ENCODE data around the gene SLC38A3. TPM values are rescaled to one million over a fixed set of nuclear protein-coding genes. Genes with fewer than 3 reads are reported as not detected.

Gene SLC38A3
- total RNA-seq, 2 experiments from 2014 or later, result not detected

- Mint-ChIP-seq H3K4me1 (ENCODE audit: low read depth) (peaks cover 2% of the 10 kb centered on the region), H3K27me3 (no peaks in the 10 kb centered on the region), H3K9me3 (no peaks in the 10 kb centered on the region), H3K27ac (no peak overlapping the region), H3K4me3 (no peak overlapping the region), H3K36me3 (no peaks in the 10 kb centered on the region)
- no peak for DNase-seq
- intact Hi-C loops (cut with micrococcal nuclease), result no loop called here
- CTCF ChIA-PET, result interaction anchor here (0.9 to 1.1 kb wide), 2 partner anchors 20 to 101 kb away, joined by 3 read pairs; no protein-coding TSS in a partner anchor
- POLR2A ChIA-PET, result no interaction called here
Measured at GRCh38 chr3:50171540-50172301, 33.4 kb upstream of the SLC38A3 start.

GRCh38 chr3:50172626-50173220 is 32.3 kb upstream of the SLC38A3 start:
- H3K36me3 Mint-ChIP-seq, result no peaks in the 10 kb centered on the region
- POLR2A ChIA-PET, result interaction anchor here (1.0 kb wide), 1 partner anchor 53 kb away, joined by 3 read pairs; no protein-coding TSS in a partner anchor
- intact Hi-C loops (cut with micrococcal nuclease), result no loop called here
- H3K27me3 Mint-ChIP-seq, result no peaks in the 10 kb centered on the region
- no peaks in the 10 kb centered on the region for H3K9me3 Mint-ChIP-seq
- H3K4me3 Mint-ChIP-seq, result no peak overlapping the region
- no peak overlapping the region for H3K27ac Mint-ChIP-seq
- DNase-seq, result no peak
- peaks cover 2% of the 10 kb centered on the region for H3K4me1 Mint-ChIP-seq (ENCODE audit: low read depth)
- CTCF ChIA-PET, result interaction anchor here (0.9 kb wide), 2 partner anchors 100 to 257 kb away, joined by 3 read pairs; no protein-coding TSS in a partner anchor

GRCh38 chr3:50173685-50174516 is 31.2 kb upstream of the SLC38A3 start:
- DNase-seq, result no peak
- Mint-ChIP-seq H3K36me3 (no peaks in the 10 kb centered on the region), H3K27ac (no peak overlapping the region), H3K4me1 (ENCODE audit: low read depth) (peaks cover 2% of the 10 kb centered on the region), H3K9me3 (no peaks in the 10 kb centered on the region), H3K4me3 (no peak overlapping the region), H3K27me3 (no peaks in the 10 kb centered on the region)
- intact Hi-C loops (cut with micrococcal nuclease), result no loop called here
- POLR2A ChIA-PET, result interaction anchor here (1.0 kb wide), 1 partner anchor 54 kb away, joined by 3 read pairs; no protein-coding TSS in a partner anchor
- CTCF ChIA-PET, result interaction anchor here (0.9 kb wide), 1 partner anchor 258 kb away, joined by 3 read pairs; no protein-coding TSS in a partner anchor

GRCh38 chr3:50174517-50174895 is 30.6 kb upstream of the SLC38A3 start:
- Mint-ChIP-seq H3K27ac (no peak overlapping the region), H3K36me3 (no peaks in the 10 kb centered on the region), H3K27me3 (no peaks in the 10 kb centered on the region), H3K4me3 (no peak overlapping the region), H3K4me1 (ENCODE audit: low read depth) (peaks cover 2% of the 10 kb centered on the region), H3K9me3 (no peaks in the 10 kb centered on the region)
- intact Hi-C loops (cut with micrococcal nuclease), result no loop called here
- ChIA-PET POLR2A (no interaction called here), CTCF (no interaction called here)
- no peak for DNase-seq

GRCh38 chr3:50174947-50175524 is 30.0 kb upstream of the SLC38A3 start:
- peaks cover 2% of the 10 kb centered on the region for H3K4me1 Mint-ChIP-seq (ENCODE audit: low read depth)
- H3K27me3 Mint-ChIP-seq, result no peaks in the 10 kb centered on the region
- DNase-seq, result no peak
- H3K9me3 Mint-ChIP-seq, result no peaks in the 10 kb centered on the region
- intact Hi-C loops (cut with micrococcal nuclease), result no loop called here
- no peak overlapping the region for H3K4me3 Mint-ChIP-seq
- H3K36me3 Mint-ChIP-seq, result no peaks in the 10 kb centered on the region
- ChIA-PET CTCF (no interaction called here), POLR2A (no interaction called here)
- no peak overlapping the region for H3K27ac Mint-ChIP-seq

- H3K9me3 Mint-ChIP-seq, result no peaks in the 10 kb centered on the region
- CTCF ChIA-PET, result no interaction called here
- no peak overlapping the region for H3K4me3 Mint-ChIP-seq
- H3K36me3 Mint-ChIP-seq, result no peaks in the 10 kb centered on the region
- POLR2A ChIA-PET, result no interaction called here
- intact Hi-C loops (cut with micrococcal nuclease), result no loop called here
- H3K27me3 Mint-ChIP-seq, result no peaks in the 10 kb centered on the region
- peaks cover 2% of the 10 kb centered on the region for H3K4me1 Mint-ChIP-seq (ENCODE audit: low read depth)
- no peak for DNase-seq
- no peak overlapping the region for H3K27ac Mint-ChIP-seq
Measured at GRCh38 chr3:50177346-50177745, 27.7 kb upstream of the SLC38A3 start.

GRCh38 chr3:50179710-50180109 is 25.4 kb upstream of the SLC38A3 start:
- Mint-ChIP-seq H3K27ac (no peak overlapping the region), H3K9me3 (no peaks in the 10 kb centered on the region), H3K4me1 (ENCODE audit: low read depth) (no peaks in the 10 kb centered on the region), H3K4me3 (no peak overlapping the region), H3K36me3 (no peaks in the 10 kb centered on the region), H3K27me3 (no peaks in the 10 kb centered on the region)
- ChIA-PET CTCF (interaction anchor here (1.1 kb wide), 1 partner anchor 10 kb away, joined by 3 read pairs; no protein-coding TSS in a partner anchor), POLR2A (interaction anchor here (0.6 kb wide), 1 partner anchor 301 kb away, joined by 4 read pairs; no protein-coding TSS in a partner anchor)
- no peak for DNase-seq
- intact Hi-C loops (cut with micrococcal nuclease), result no loop called here

- intact Hi-C loops (cut with micrococcal nuclease), result no loop called here
- Mint-ChIP-seq H3K4me3 (no peak overlapping the region), H3K4me1 (ENCODE audit: low read depth) (no peaks in the 10 kb centered on the region), H3K27me3 (no peaks in the 10 kb centered on the region), H3K27ac (no peak overlapping the region), H3K36me3 (no peaks in the 10 kb centered on the region), H3K9me3 (no peaks in the 10 kb centered on the region)
- ChIA-PET POLR2A (no interaction called here), CTCF (interaction anchor here (1.1 to 2.5 kb wide), 3 partner anchors 10 to 17 kb away, joined by 3 to 8 read pairs (median 5); partner anchors contain the start of gene GNAT1)
- no peak for DNase-seq
Measured at GRCh38 chr3:50181985-50182384, 23.1 kb upstream of the SLC38A3 start.

GRCh38 chr3:50182533-50183099 is 22.5 kb upstream of the SLC38A3 start:
- no peaks in the 10 kb centered on the region for H3K36me3 Mint-ChIP-seq
- H3K4me3 Mint-ChIP-seq, result no peak overlapping the region
- no peaks in the 10 kb centered on the region for H3K4me1 Mint-ChIP-seq (ENCODE audit: low read depth)
- POLR2A ChIA-PET, result no interaction called here
- H3K9me3 Mint-ChIP-seq, result no peaks in the 10 kb centered on the region
- DNase-seq, result no peak
- no peak overlapping the region for H3K27ac Mint-ChIP-seq
- CTCF ChIA-PET, result interaction anchor here (1.5 to 2.5 kb wide), 2 partner anchors 9 to 12 kb away, joined by 5 to 8 read pairs; partner anchors contain the start of gene GNAT1
- H3K27me3 Mint-ChIP-seq, result no peaks in the 10 kb centered on the region
- intact Hi-C loops (cut with micrococcal nuclease), result no loop called here

GRCh38 chr3:50183755-50184154 is 21.3 kb upstream of the SLC38A3 start:
- ChIA-PET CTCF (interaction anchor here (1.1 to 2.5 kb wide), 3 partner anchors 8 to 155 kb away, joined by 3 to 8 read pairs (median 3); partner anchors contain the start of gene GNAT1), POLR2A (no interaction called here)
- no peaks in the 10 kb centered on the region for H3K27me3 Mint-ChIP-seq
- intact Hi-C loops (cut with micrococcal nuclease), result no loop called here
- no peaks in the 10 kb centered on the region for H3K9me3 Mint-ChIP-seq
- no peaks in the 10 kb centered on the region for H3K36me3 Mint-ChIP-seq
- H3K4me3 Mint-ChIP-seq, result no peak overlapping the region
- H3K4me1 Mint-ChIP-seq (ENCODE audit: low read depth), result no peaks in the 10 kb centered on the region
- DNase-seq, result no peak
- H3K27ac Mint-ChIP-seq, result no peak overlapping the region

- H3K4me3 Mint-ChIP-seq, result no peak overlapping the region
- DNase-seq, result no peak
- ChIA-PET CTCF (interaction anchor here (1.1 to 2.5 kb wide), 3 partner anchors 7 to 154 kb away, joined by 3 to 8 read pairs (median 3); partner anchors contain the start of gene GNAT1), POLR2A (no interaction called here)
- H3K27me3 Mint-ChIP-seq, result no peaks in the 10 kb centered on the region
- H3K36me3 Mint-ChIP-seq, result no peaks in the 10 kb centered on the region
- H3K4me1 Mint-ChIP-seq (ENCODE audit: low read depth), result no peaks in the 10 kb centered on the region
- H3K27ac Mint-ChIP-seq, result no peak overlapping the region
- H3K9me3 Mint-ChIP-seq, result no peaks in the 10 kb centered on the region
- intact Hi-C loops (cut with micrococcal nuclease), result no loop called here
Measured at GRCh38 chr3:50184242-50184978, 20.7 kb upstream of the SLC38A3 start.
